ENCODE measurements around the gene PHF3. TPM values are rescaled to one million over a fixed set of nuclear protein-coding genes. Genes with fewer than 3 reads are reported as not detected.

Gene PHF3
- total RNA-seq, 1 experiment from 2014 or later, result 66.6 TPM

DNA sequence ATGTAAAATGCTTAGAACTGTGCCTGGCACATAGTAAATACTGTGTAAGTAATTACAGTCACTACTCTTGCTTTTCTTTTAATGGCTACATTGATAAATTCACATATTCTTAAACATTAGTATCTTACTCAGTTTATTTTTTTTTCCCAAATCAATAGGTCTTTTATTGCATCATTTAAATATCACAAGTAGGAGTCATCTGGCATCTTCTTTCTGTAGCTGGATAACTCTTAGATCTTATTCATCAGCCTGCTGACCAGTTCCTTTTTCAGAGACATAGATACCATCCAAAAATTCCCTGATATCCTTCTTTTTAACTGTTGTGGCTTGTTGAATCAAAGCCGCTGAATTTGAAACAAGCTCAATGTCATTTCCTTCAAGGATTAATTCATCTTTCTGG is 20.0 kb upstream of the PHF3 start:
- H4K5ac ChIP-seq (ENCODE audit: insufficient read length, low read depth, low read length), result no peak overlapping the region
- H3K9me3 ChIP-seq (ENCODE audit: control insufficient read depth, low read depth, low read length), result no peaks in the 10 kb centered on the region
- no peak overlapping the region for H3K4ac ChIP-seq (ENCODE audit: low read depth, low read length)
- H4K20me1 ChIP-seq (ENCODE audit: control insufficient read depth, insufficient read depth, insufficient read length), result no peaks in the 10 kb centered on the region
- no peaks in the 10 kb centered on the region for H3K36me3 Mint-ChIP-seq (ENCODE audit: insufficient read depth in 1 of 3, low read depth in 3 of 3)
- H3K79me1 ChIP-seq (ENCODE audit: insufficient read depth, low read depth, low read length, poor library complexity, severe bottlenecking), result no peaks in the 10 kb centered on the region
- H3K23me2 ChIP-seq (ENCODE audit: insufficient read length, low read depth, low read length, poor library complexity, severe bottlenecking), result no peaks in the 10 kb centered on the region
- no peak overlapping the region for H2BK20ac ChIP-seq (ENCODE audit: low read depth, low read length, poor library complexity, severe bottlenecking)
- H3K27me3 Mint-ChIP-seq (ENCODE audit: low read depth), result peaks cover 2% of the 10 kb centered on the region
- WGBS (ENCODE audit: extremely low coverage, insufficient read length, low lambda C conversion rate), result no CpG with 5 or more reads among the region's 1 CpG
- H2BK15ac ChIP-seq (ENCODE audit: low read depth, low read length), result no peak overlapping the region
- no peak overlapping the region for H3K4me2 ChIP-seq (ENCODE audit: insufficient read depth, insufficient read length, low read length)
- H3K27ac ChIP-seq (ENCODE audit: insufficient read length, low read depth, low read length), result no peak overlapping the region
- H3K18ac ChIP-seq (ENCODE audit: insufficient read length, low read depth, low read length), result no peak overlapping the region
- H2BK5ac ChIP-seq (ENCODE audit: insufficient read length, low read length), result no peak overlapping the region
- H2AFZ ChIP-seq (ENCODE audit: low read length), result no peak overlapping the region
- no peak overlapping the region for H3K9ac ChIP-seq (ENCODE audit: extremely low read depth, insufficient read length, low read length)
- no peak overlapping the region for H2BK120ac ChIP-seq (ENCODE audit: low read depth, low read length, poor library complexity, severe bottlenecking)
- H2AK5ac ChIP-seq (ENCODE audit: insufficient read length, low read length), result no peak overlapping the region
- H2BK12ac ChIP-seq (ENCODE audit: insufficient read length, low read depth, low read length), result no peak overlapping the region
- TF ChIP-seq, protein P1, sequence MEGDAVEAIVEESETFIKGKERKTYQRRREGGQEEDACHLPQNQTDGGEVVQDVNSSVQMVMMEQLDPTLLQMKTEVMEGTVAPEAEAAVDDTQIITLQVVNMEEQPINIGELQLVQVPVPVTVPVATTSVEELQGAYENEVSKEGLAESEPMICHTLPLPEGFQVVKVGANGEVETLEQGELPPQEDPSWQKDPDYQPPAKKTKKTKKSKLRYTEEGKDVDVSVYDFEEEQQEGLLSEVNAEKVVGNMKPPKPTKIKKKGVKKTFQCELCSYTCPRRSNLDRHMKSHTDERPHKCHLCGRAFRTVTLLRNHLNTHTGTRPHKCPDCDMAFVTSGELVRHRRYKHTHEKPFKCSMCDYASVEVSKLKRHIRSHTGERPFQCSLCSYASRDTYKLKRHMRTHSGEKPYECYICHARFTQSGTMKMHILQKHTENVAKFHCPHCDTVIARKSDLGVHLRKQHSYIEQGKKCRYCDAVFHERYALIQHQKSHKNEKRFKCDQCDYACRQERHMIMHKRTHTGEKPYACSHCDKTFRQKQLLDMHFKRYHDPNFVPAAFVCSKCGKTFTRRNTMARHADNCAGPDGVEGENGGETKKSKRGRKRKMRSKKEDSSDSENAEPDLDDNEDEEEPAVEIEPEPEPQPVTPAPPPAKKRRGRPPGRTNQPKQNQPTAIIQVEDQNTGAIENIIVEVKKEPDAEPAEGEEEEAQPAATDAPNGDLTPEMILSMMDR (conservative IDR thresholded peaks at IDR 0.05), result no peak
- no peak overlapping the region; a peak in 1 of 5 replicates for H3K4me3 Mint-ChIP-seq
- H3K27me3 ChIP-seq (ENCODE audit: insufficient read depth, low read length), result no peaks in the 10 kb centered on the region
- no peaks in the 10 kb centered on the region for H3K79me2 ChIP-seq (ENCODE audit: insufficient read depth, low read length)
- no peak overlapping the region for H3K14ac ChIP-seq (ENCODE audit: insufficient read depth, low read length)
- no peak overlapping the region for H3K23ac ChIP-seq (ENCODE audit: insufficient read length, low read depth, low read length)
- H4K91ac ChIP-seq (ENCODE audit: insufficient read length, low read depth, low read length), result no peak overlapping the region
- no peak overlapping the region for H4K8ac ChIP-seq (replicated peaks; ENCODE audit: insufficient read length, low read depth, low read length)
- no peak for DNase-seq
- no peaks in the 10 kb centered on the region for H3K9me3 Mint-ChIP-seq
- H3K56ac ChIP-seq (ENCODE audit: insufficient read length, low read depth, low read length), result no peak overlapping the region
- no peaks in the 10 kb centered on the region for H3K4me1 ChIP-seq (ENCODE audit: insufficient read depth, low read length)
- H3K27ac Mint-ChIP-seq, result no peak overlapping the region
- no peak overlapping the region for H3T11ph ChIP-seq (ENCODE audit: low read length)
- H3K4me1 Mint-ChIP-seq, result peaks cover 4% of the 10 kb centered on the region in 2 experiments; a peak in 2 of 4 replicates

All from H9 (cell line).